Hepatocyte (in vitro differentiated cells): ENCODE results near the gene PCBP3. TPM values are rescaled to one million over a fixed set of nuclear protein-coding genes. Genes with fewer than 3 reads are reported as not detected.

Experiments used
- DNase-seq: peaks from one replicate; pipeline ENCODE4 v3.0.0-alpha.2; 2016; ENCODE audit warnings: low spot score
- H2AFZ ChIP-seq: fragments of 200-600 bp; sonication (generic); 2 replicates; pipeline ENCODE4 v1.6.0; 2016; ENCODE audit warnings: antibody characterized with exemption, mild to moderate bottlenecking
- H3K27ac ChIP-seq: fragments of 200-600 bp; sonication (generic); 2 replicates; pipeline ENCODE4 v1.5.1; 2016; ENCODE audit warnings: mild to moderate bottlenecking
- H3K27me3 ChIP-seq: fragments of 200-600 bp; sonication (generic); 2 replicates; pipeline ENCODE4 v1.6.1; 2016
- H3K36me3 ChIP-seq: fragments of 200-600 bp; sonication (generic); replicated peaks from 2 replicates; pipeline ENCODE4 v1.5.1; 2016; ENCODE audit warnings: low read depth; ENCODE audit not compliant: insufficient read depth
- H3K4me1 ChIP-seq: fragments of 200-600 bp; sonication (generic); 2 replicates; pipeline ENCODE4 v1.5.1; 2016; ENCODE audit warnings: mild to moderate bottlenecking, moderate library complexity; ENCODE audit not compliant: insufficient read depth
- H3K4me2 ChIP-seq: fragments of 200-600 bp; sonication (generic); 2 replicates; pipeline ENCODE4 v1.6.0; 2016
- H3K4me3 ChIP-seq: fragments of 200-600 bp; sonication (generic); 2 replicates; pipeline ENCODE4 v1.5.1; 2016; ENCODE audit warnings: mild to moderate bottlenecking
- H3K79me2 ChIP-seq: fragments of 200-600 bp; sonication (generic); 2 replicates; pipeline ENCODE4 v1.6.0; 2017; ENCODE audit warnings: mild to moderate bottlenecking
- H3K9me2 ChIP-seq: fragments of 200-600 bp; sonication (generic); replicated peaks from 2 replicates; pipeline ENCODE4 v1.6.0; 2017; ENCODE audit warnings: mild to moderate bottlenecking; ENCODE audit not compliant: insufficient read depth
- H3K9me3 ChIP-seq: fragments of 200-600 bp; sonication (generic); 2 replicates; pipeline ENCODE4 v1.5.1; 2016; ENCODE audit warnings: low read depth, mild to moderate bottlenecking
- H4K20me1 ChIP-seq: fragments of 200-600 bp; sonication (generic); 2 replicates; pipeline ENCODE4 v1.6.0; 2016; ENCODE audit warnings: mild to moderate bottlenecking; ENCODE audit not compliant: insufficient read depth, poor library complexity, severe bottlenecking
- CTCF ChIP-seq: fragments of 200-600 bp; sonication (generic); IDR thresholded peaks from 2 replicates; pipeline ENCODE4 v1.5.1; 2016; ENCODE audit warnings: antibody characterized with exemption, mild to moderate bottlenecking; ENCODE audit not compliant: poor library complexity
- EZH2 ChIP-seq: fragments of 200-600 bp; sonication (generic); IDR thresholded peaks from 2 replicates; pipeline ENCODE4 v1.6.1; 2016; ENCODE audit warnings: antibody characterized with exemption, mild to moderate bottlenecking, borderline replicate concordance
- EZH2phosphoT487 ChIP-seq: fragments of 200-600 bp; sonication (generic); IDR thresholded peaks from one replicate; pipeline ENCODE4 v1.6.1; 2018; ENCODE audit warnings: antibody characterized with exemption, mild to moderate bottlenecking, low read depth, moderate library complexity; ENCODE audit not compliant: unreplicated experiment, severe bottlenecking
- WGBS: methylation state at CpG from one replicate; pipeline ENCODE4 v1.1.6; 2016; ENCODE audit warnings: low lambda C conversion rate; ENCODE audit errors: missing lambda C conversion rate; 5-methylcytosine and 5-hydroxymethylcytosine counted together
- polyA plus RNA-seq: library from polyadenylated mRNA; unstranded; fragments of >200 nt; fragmentation: Nextera tagmentation; extraction: Ambion mirVana; gene quantifications from 2 replicates; pipeline ENCODE4 v1.2.1, GENCODE V29; 2016
- total RNA-seq: library from RNA; depleted of rRNA; stranded (reverse); fragments of >200 nt; gene quantifications from 2 replicates; pipeline ENCODE4 v1.2.3, GENCODE V29; 2014

Gene PCBP3
- total and polyA plus RNA-seq, 2 experiments from 2014 or later, result 3.1 to 8.8 TPM

GRCh38 chr21:45981151-45982091, 337.9 kb downstream of the PCBP3 start, which contains the start of gene COL6A1:
Gene COL6A1, plus strand, starts transcription at chr21:45981770. Its CDS starts 81 bp downstream, at chr21:45981851.
- Histone ChIP-seq H3K79me2 (peaks cover 39% of the 10 kb centered on the region), H3K27ac (peak within 1 kb of the TSS; percentile 86), H3K4me2 (peak within 1 kb of the TSS; percentile 100), H3K9me3 (no peaks in the 10 kb centered on the region), H3K9me2 (no peaks in the 10 kb centered on the region), H4K20me1 (peaks cover 17% of the 10 kb centered on the region), H2AFZ (peak within 1 kb of the TSS; percentile 40), H3K4me1 (peaks cover 22% of the 10 kb centered on the region), H3K4me3 (peak within 1 kb of the TSS; percentile 94), H3K27me3 (no peaks in the 10 kb centered on the region), H3K36me3 (no peaks in the 10 kb centered on the region)
- WGBS, result 4% methylated on average over 38 of the region's 63 CpGs
- TF ChIP-seq EZH2phosphoT487 (no peak), EZH2 (no peak), CTCF (peak; percentile 9)
- DNase-seq, result peak; percentile 91

GRCh38 chr21:45982092-45982757, 338.7 kb downstream of the PCBP3 start:
- Histone ChIP-seq H3K79me2 (peaks cover 39% of the 10 kb centered on the region), H3K4me3 (peak overlapping the region; percentile 94)

More at GRCh38 chr21:45982092-45982757, 338.7 kb downstream of the PCBP3 start:
- Histone ChIP-seq H3K27ac (peak overlapping the region; percentile 83), H3K9me2 (no peaks in the 10 kb centered on the region), H4K20me1 (peaks cover 17% of the 10 kb centered on the region), H3K4me2 (peak overlapping the region; percentile 100), H3K27me3 (no peaks in the 10 kb centered on the region), H3K36me3 (no peaks in the 10 kb centered on the region), H2AFZ (peak overlapping the region; percentile 40), H3K4me1 (peaks cover 15% of the 10 kb centered on the region), H3K9me3 (no peaks in the 10 kb centered on the region)
- TF ChIP-seq EZH2phosphoT487, result no peak
- no peak for TF ChIP-seq CTCF
- TF ChIP-seq EZH2, result no peak
- 5% methylated on average over 33 of the region's 45 CpGs for WGBS
- peak; percentile 45 for DNase-seq
